ENCODE data around the gene MCU. TPM values are rescaled to one million over a fixed set of nuclear protein-coding genes. Genes with fewer than 3 reads are reported as not detected.
A peak's percentile ranks its signal among the peaks of the same experiment; 100 is the strongest.

MCU gene
- polyA plus RNA-seq, 1 of the 3 experiments (the other 2 are of a cell fraction), result 20.6 TPM

GRCh38 chr10:72783410-72783833, 91.5 kb downstream of the MCU start (continued):
- TF ChIP-seq EP300 (IDR thresholded peaks at IDR 0.05; ENCODE audit: borderline replicate concordance in 1 of 2, low read depth in 1 of 2, low read length in 1 of 2), result no peak
- TF ChIP-seq, protein P1, sequence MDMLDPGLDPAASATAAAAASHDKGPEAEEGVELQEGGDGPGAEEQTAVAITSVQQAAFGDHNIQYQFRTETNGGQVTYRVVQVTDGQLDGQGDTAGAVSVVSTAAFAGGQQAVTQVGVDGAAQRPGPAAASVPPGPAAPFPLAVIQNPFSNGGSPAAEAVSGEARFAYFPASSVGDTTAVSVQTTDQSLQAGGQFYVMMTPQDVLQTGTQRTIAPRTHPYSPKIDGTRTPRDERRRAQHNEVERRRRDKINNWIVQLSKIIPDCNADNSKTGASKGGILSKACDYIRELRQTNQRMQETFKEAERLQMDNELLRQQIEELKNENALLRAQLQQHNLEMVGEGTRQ (IDR thresholded peaks at IDR 0.05; ENCODE audit: borderline replicate concordance, low read depth, low read length), result no peak
- TF ChIP-seq CHD2 (IDR thresholded peaks at IDR 0.05; ENCODE audit: low read length, partially characterized antibody), result no peak
- TF ChIP-seq TCF12 (IDR thresholded peaks at IDR 0.05), result peak; percentile 60
- no peak for TF ChIP-seq RCOR1 (IDR thresholded peaks at IDR 0.05; ENCODE audit: low read length)
- no peak for TF ChIP-seq RFX5 (IDR thresholded peaks at IDR 0.05; ENCODE audit: low read length)
- no peak for TF ChIP-seq MXI1 (IDR thresholded peaks at IDR 0.05; ENCODE audit: low read depth, low read length)
- TF ChIP-seq, protein P2, sequence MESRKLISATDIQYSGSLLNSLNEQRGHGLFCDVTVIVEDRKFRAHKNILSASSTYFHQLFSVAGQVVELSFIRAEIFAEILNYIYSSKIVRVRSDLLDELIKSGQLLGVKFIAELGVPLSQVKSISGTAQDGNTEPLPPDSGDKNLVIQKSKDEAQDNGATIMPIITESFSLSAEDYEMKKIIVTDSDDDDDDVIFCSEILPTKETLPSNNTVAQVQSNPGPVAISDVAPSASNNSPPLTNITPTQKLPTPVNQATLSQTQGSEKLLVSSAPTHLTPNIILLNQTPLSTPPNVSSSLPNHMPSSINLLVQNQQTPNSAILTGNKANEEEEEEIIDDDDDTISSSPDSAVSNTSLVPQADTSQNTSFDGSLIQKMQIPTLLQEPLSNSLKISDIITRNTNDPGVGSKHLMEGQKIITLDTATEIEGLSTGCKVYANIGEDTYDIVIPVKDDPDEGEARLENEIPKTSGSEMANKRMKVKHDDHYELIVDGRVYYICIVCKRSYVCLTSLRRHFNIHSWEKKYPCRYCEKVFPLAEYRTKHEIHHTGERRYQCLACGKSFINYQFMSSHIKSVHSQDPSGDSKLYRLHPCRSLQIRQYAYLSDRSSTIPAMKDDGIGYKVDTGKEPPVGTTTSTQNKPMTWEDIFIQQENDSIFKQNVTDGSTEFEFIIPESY (IDR thresholded peaks at IDR 0.05; ENCODE audit: borderline replicate concordance, low read depth), result no peak
- TF ChIP-seq GATA2 (CRISPR knock-in tag; IDR thresholded peaks at IDR 0.05), result no peak
- no peak for TF ChIP-seq JUND (IDR thresholded peaks at IDR 0.05)
- no peak for TF ChIP-seq NFIC (IDR thresholded peaks at IDR 0.05; ENCODE audit: borderline replicate concordance)
- no peak for TF ChIP-seq IRF3 (IDR thresholded peaks at IDR 0.05; ENCODE audit: low read depth, low read length)
- no peak for TF ChIP-seq GABPA (IDR thresholded peaks at IDR 0.05; ENCODE audit: low read depth)
- TF ChIP-seq EZH2phosphoT487 (IDR thresholded peaks at IDR 0.05; ENCODE audit: borderline replicate concordance, low read depth), result no peak
- TF ChIP-seq TAF1 (IDR thresholded peaks at IDR 0.05; ENCODE audit: borderline replicate concordance, low read depth, low read length), result no peak
- TF ChIP-seq FOSL2 (IDR thresholded peaks at IDR 0.05; ENCODE audit: borderline replicate concordance, low read depth), result peak; percentile 30; the same call in 1 of the 2 replicates
- TF ChIP-seq NRF1 (IDR thresholded peaks at IDR 0.05; ENCODE audit: low read depth, low read length), result no peak

Measured in SK-N-SH (cell line).